H1 (cell line): ENCODE measurements around the gene TTC34.

ENCODE experiments used
- ASH2L ChIP-seq: fragments of 200-600, 300-600 bp; sonication (generic); IDR thresholded peaks from one replicate; pipeline ENCODE4 v1.7.1; 2017; ENCODE audit warnings: low read length
- NRF1 ChIP-seq: IDR thresholded peaks from 2 replicates; pipeline ENCODE4 v1.6.1; 2011; ENCODE audit warnings: mild to moderate bottlenecking, low read depth, low read length, improper control_type of control experiment
- RNF2 ChIP-seq: fragments of 200-900, 300-1000 bp; sonication (generic); IDR thresholded peaks from 2 replicates; pipeline ENCODE4 v1.7.1; 2016; ENCODE audit warnings: borderline replicate concordance, low read depth, mild to moderate bottlenecking, antibody characterized with exemption, low read length; ENCODE audit not compliant: poor library complexity, severe bottlenecking; ENCODE audit errors: missing control alignments
- SIX5 ChIP-seq: IDR thresholded peaks from 2 replicates; pipeline ENCODE4 v1.6.1; 2011; ENCODE audit warnings: mild to moderate bottlenecking, low read depth, low read length
- SP1 ChIP-seq: IDR thresholded peaks from 2 replicates; pipeline ENCODE4 v1.6.1; 2011; ENCODE audit warnings: low read depth, low read length
- TCF12 ChIP-seq: IDR thresholded peaks from 2 replicates; pipeline ENCODE4 v1.6.1; 2011; ENCODE audit warnings: low read depth, mild to moderate bottlenecking, low read length
- TF ChIP-seq, protein P1 (sequence below), 3 experiments: IDR thresholded peaks; 1 replicate in 2 of 3; 2 replicates in 1 of 3; pipeline versions ENCODE4 v1.5.1 to v1.6.1; 2011; ENCODE audit warnings: low read length in 3 of 3, mild to moderate bottlenecking in 3 of 3, inconsistent platforms in 2 of 3, low read depth in 1 of 3, moderate library complexity in 1 of 3; ENCODE audit not compliant: insufficient read depth in 1 of 3; ENCODE audit errors: control extremely low read depth in 1 of 3

DNA sequence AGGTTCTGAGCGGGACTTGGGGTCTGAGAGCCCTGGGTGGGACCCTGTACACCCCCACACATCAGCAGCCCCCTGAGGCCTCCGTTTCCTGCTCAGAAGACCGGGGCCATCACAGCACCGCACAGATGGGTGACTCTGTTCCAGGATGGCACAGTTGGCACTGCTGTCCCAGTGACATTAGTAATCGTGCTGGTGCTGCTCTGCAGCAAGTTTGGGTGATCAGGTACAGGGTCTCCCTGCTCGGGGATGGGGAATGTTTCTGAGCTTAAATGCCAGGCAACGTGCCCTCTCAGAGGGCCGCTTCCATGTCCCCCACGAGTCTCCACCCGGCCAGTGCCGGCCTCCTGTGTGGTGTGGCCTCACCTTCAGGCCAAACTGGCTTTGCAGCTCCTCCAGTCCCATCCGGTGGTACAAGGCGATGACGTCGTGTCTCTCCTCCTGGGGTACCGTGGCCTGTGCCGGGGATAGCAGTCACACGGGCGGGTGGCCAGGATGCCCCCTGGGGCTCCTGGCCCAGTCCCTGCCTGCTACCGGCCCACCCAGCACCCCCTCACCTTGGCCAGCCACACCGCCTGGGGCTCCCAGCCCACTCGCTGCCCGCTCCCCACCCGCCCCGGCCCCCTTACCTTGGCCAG is 197.9 kb downstream of the TTC34 start:
- no peak for TF ChIP-seq NRF1
- TF ChIP-seq ASH2L: no peak
- TF ChIP-seq SP1: no peak
- TF ChIP-seq, protein P1, sequence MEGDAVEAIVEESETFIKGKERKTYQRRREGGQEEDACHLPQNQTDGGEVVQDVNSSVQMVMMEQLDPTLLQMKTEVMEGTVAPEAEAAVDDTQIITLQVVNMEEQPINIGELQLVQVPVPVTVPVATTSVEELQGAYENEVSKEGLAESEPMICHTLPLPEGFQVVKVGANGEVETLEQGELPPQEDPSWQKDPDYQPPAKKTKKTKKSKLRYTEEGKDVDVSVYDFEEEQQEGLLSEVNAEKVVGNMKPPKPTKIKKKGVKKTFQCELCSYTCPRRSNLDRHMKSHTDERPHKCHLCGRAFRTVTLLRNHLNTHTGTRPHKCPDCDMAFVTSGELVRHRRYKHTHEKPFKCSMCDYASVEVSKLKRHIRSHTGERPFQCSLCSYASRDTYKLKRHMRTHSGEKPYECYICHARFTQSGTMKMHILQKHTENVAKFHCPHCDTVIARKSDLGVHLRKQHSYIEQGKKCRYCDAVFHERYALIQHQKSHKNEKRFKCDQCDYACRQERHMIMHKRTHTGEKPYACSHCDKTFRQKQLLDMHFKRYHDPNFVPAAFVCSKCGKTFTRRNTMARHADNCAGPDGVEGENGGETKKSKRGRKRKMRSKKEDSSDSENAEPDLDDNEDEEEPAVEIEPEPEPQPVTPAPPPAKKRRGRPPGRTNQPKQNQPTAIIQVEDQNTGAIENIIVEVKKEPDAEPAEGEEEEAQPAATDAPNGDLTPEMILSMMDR (IDR thresholded peaks at IDR 0.05; ENCODE audit: control extremely low read depth in 1 of 3, insufficient read depth in 1 of 3, low read depth in 1 of 3, low read length in 3 of 3): no peak
- TF ChIP-seq SIX5: no peak
- TF ChIP-seq RNF2: no peak
- no peak for TF ChIP-seq TCF12
